NCI-H526 treated with DMSO at 0.1 percent for 48 hours (cell line): ENCODE data around the gene NTM.
"Not testable (repeated sequence)": the region's sequence is repeated elsewhere in the genome, so short reads cannot be mapped to it uniquely, and the experiment has no call there.

ENCODE experiments used
- DNase-seq: peaks from one replicate; lab custom pipeline; 2025; lab: John Stamatoyannopoulos, UW

The NTM gene

DNA sequence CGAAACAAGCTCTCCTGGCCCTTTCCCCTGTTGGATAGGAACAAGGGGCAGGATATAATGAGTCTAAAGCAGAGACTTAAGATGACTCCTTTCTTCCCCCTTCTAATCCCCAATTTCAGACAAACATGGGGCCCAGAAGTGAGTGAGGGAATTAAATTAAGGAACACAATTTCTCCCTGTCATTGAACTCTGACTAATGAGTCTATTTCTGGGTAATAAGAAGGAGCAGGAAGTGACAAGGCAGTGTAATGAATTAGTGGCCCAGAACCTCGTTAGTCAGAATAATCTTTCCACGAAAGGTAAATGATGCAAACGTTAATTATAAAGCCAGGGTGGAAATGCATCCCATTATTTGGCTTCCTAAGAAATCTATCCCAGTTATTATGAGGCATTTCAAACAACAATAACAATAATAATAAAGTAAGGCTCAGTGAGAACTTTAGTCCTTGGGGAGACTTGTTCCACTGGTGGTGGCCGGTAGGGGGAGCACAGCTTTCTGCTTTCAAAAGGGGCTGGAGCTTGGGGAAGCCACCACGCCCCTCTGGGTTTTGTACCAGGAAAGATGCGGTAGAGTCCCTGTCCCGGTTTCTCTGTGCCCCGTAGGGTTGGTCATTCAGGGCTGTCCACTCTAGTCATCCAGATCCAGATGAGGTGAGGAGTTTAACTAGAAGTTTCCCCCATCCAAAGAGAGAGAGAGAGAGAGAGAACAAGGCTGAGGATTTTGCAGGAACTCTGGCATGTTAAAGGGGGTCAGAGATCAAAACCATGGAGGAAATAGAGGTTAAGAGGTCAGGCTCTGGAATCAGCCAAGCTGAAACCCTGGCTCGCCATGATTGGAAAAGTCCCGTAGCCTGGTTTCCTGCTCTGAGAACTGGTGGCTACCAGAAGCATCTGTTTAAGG is 298.3 kb downstream of the NTM start:
- peak; percentile 37 for DNase-seq

- no peak for DNase-seq
These were observed 299.0 kb downstream of the NTM start for GRCh38 chr11:131669401-131669780.

GRCh38 chr11:131670876-131671275 is 300.5 kb downstream of the NTM start:
- DNase-seq, result no peak

DNA sequence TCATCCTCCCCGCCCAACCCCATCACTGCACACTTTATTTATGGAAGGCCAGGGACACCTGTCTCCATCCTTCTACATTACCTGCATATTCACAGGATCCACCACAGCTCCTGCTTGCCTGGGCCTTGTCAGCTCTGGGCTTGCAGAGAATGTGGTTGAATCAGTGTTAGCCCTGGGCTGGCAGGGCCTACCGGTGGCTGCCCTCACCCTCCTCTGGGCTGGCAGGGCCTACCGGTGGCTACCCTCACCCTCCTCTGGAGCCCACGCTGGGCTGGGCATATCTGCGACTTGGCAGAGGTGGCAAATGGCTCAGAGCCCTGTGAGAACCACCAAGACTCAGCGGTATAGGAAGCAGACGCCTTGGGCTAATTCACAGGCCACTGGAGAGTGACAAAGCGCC is 300.9 kb downstream of the NTM start:
- no peak for DNase-seq

DNA sequence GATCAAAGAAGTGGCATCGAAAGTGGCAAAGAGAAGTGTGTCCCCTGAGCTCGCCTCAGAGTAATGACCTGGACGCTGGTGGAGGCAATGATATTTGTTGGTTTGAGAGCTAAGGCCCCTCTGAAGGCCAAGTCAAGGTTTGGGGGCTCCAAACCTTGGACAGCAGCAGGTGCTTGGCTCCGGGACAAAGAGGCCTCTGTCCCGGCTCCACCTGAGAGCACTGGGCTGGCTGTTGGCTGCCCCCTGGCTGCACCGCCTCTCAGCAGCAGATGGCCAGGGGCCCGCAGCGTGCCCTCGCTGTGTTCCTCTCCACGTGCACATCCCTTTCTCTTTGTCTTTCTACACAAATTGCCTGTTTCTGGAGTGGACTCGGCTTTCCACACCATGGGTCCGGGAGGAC is 301.3 kb downstream of the NTM start:
- DNase-seq, result peak; percentile 58

GRCh38 chr11:131672191-131672590 is 301.8 kb downstream of the NTM start:
- DNase-seq, result no peak

DNA sequence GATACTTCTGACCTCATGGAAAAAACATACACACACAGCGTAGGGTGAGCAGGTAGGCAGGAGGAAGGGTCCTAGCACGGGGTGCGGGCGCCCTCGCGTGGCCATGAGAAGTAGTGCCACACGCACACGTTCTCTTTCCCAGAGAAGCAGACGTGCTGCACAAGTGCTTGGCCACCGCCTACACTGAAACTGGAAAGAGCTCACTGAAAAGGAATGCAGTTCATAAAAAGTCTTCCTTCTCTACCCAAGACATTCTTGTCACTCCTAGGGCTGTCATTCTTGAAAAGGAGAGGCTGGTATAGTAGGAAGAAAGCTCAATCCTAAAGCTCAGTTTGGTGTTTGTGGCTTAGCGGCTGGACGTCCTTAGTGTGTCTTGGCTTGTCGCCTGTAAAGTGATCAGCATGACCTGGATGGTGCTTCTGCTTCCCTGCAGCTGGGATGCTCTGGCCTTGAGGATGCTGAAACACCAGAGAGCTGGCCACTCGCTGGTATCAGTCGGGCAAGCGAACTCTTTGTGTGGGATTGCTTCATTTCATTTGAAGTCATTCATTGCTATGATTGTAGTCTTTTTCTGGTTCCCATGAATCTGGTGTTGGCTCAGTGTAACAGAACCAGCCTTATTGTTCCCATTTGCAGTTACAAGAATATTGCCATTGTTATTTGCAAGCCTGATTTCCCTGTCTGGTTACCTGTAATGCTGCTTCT is 303.8 kb downstream of the NTM start:
- DNase-seq, result peak; percentile 79

- DNase-seq, result no peak
These were observed 304.9 kb downstream of the NTM start for GRCh38 chr11:131675121-131675888.

DNA sequence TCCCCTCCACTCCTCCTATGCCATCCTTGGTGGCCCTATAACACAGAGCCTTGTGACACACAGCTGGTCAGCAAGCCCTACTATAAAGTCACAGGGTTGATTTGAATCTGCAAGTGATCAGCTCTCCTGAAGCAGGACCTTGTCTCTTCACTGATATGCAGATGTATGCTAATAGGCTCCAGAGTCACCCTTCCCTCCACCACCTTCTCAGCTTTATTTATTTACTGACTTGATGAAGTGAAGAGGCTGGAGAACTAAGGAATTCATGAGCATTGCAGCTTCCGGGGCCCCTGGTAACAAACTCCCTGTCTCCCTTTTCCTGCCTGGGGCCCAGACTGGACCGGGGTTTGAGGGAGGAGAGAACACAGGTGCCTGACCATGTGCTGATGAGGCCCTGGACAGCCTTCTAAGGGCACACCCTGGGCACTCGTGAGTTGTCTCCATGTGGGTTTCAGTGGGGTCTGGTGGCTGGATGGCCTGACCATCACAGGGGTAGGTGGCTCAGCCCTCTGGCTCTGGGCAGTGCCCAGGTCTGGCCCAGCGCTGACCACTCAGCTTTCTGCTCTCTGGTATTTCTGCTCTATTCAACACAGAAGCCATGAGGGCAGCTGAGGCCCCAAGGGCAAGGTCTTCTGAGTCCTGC is 307.5 kb downstream of the NTM start:
- no peak for DNase-seq

DNA sequence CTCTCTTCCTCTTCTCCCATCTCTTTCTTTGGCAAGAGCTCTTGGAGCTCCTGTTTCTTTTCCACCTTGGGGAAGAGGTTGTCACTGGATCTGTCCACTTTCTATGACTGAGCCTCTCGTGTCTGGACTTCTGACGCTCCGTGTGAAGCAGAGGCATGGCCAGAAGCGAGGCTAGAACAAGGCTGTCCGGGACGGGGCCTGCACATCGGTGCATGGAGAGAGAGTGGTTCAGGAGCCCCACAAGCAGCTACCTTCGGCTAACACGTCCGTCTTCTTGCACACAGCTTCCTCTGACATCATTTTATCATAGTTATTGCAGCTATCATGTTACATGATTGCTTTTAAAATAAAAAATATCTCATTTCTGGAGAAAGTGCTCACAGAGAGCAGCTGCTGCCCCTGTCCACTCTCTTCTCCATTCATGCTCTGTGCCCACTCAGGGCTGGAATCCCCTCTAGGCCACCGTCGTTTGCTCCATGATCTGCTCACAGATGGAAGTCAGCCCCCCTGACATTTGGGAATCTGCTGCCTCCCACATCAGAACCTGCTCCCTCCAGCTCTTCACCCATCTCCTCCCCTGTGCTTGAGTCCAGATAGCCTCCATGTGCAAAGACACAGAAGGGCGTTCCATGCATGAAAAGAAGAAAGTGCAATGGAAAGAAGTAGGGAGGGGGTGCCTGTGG is 308.4 kb downstream of the NTM start:
- DNase-seq, result no peak

DNA sequence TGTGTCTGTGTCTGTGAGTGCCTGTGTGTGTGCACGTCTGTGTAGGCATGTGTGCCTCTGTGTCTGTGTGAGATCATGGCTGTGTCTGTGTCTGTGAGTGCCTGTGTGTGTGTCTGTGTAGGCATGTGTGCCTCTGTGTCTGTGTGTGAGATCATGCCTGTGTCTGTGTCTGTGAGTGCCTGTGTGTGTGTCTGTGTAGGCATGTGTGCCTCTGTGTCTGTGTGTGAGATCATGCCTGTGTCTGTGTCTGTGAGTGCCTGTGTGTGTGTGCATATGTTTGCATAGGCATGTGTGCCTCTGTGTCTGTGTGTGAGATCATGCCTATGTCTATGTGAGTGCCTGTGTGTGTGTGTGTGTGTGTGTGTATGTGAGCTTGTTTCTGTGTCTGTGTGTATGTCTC is 310.0 kb downstream of the NTM start:
- DNase-seq, result not testable (repeated sequence)

DNA sequence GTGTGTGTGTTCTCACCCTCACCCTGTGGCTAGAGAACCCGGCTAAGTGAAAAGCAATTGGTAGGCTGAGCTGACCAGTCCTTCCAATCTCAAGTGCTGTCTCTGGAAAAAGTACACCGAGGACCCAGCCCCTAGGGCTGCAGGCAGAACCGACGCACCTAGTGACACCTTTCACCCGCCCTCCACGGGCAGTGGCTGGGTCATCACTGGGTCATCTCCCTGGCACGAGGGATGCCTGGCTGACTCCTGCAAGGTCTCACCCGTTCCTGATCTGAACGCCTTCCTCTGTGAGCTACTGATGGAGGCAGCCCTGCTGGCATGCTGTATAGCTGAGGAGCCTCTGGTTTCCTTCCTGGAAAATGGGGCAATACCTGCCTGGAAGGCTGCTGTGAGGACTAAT is 311.5 kb downstream of the NTM start:
- DNase-seq, result no peak

GRCh38 chr11:131682373-131683015 is 312.1 kb downstream of the NTM start:
- DNase-seq, result no peak

- no peak for DNase-seq
These were observed 312.7 kb downstream of the NTM start for GRCh38 chr11:131683131-131683530.

DNA sequence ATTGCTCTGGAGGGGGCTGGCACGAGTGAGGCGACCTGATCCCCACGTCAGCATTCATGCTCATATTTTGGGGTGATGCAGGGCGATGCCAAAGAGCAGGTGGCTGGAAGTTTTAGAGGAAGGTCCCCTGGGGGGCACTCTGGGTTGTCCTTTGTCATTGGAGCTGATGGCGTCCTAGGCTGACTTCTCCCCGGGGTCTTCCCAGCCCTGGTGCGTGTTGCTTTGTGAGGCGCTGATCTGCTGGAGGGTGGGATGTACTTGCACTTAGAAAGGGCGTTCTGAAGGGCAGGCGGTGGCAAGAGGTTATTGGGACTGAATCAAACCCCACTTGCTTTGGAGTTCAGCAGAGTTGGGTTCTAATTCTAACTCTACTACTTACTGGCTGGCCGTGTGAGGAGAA is 313.3 kb downstream of the NTM start:
- DNase-seq, result no peak

- no peak for DNase-seq
These were observed 314.0 kb downstream of the NTM start for GRCh38 chr11:131684111-131685060.

DNA sequence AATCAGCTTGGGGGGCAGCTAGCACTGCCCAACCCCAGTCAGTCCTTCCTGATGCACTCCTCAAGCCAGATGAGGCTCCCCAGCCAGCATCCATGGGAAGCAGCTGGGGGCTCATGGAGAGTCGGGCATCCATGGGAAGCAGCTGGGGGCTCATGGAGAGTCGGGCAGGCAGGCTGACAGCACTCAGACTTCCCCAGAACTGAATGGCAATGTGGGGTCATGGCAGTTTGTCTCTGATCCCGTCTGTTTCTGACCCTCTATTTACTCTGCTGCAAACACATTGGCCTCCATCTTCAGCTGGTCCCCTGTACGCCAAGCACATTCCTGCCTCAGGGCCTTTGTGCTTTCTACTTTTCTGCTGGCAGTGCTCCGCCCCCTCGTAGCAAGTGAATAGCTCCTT is 314.8 kb downstream of the NTM start:
- DNase-seq, result no peak

- no peak for DNase-seq
These were observed 315.5 kb downstream of the NTM start for GRCh38 chr11:131685906-131686305.

- DNase-seq, result no peak
These were observed 316.4 kb downstream of the NTM start for GRCh38 chr11:131686836-131687235.
